Activated CD4-positive, alpha-beta T cell treated with anti-CD3 and anti-CD28 coated beads, Interleukin-10, Interleukin-2, amounts not matched to agents 100 ng/mL and 50 ng/mL, durations not matched to agents 16 hours and 8 hours (primary cell): Measurements from ENCODE around the gene MREG.
A peak's percentile ranks its signal among the peaks of the same experiment; 100 is the strongest.
"Not testable (repeated sequence)": the region's sequence is repeated elsewhere in the genome, so short reads cannot be mapped to it uniquely, and the experiment has no call there.

Experiments
- DNase-seq: peaks from one replicate; pipeline ENCODE4 v3.0.0-alpha.2; 2020

The MREG gene

GRCh38 chr2:215983581-215984351 is 29.6 kb downstream of the MREG start:
- no peak for DNase-seq

- DNase-seq = peak; percentile 93
Measured at GRCh38 chr2:215982465-215982875, 30.9 kb downstream of the MREG start.

- no peak for DNase-seq
Measured at GRCh38 chr2:215981115-215981514, 32.2 kb downstream of the MREG start.

GRCh38 chr2:215979620-215980019 is 33.7 kb downstream of the MREG start:
- DNase-seq = peak; percentile 83

- no peak for DNase-seq
Measured at GRCh38 chr2:215974700-215975429, 38.5 kb downstream of the MREG start.

- DNase-seq = peak; percentile 17
Measured at GRCh38 chr2:215973954-215974699, 39.2 kb downstream of the MREG start.

GRCh38 chr2:215973145-215973792 is 40.1 kb downstream of the MREG start:
- no peak for DNase-seq

GRCh38 chr2:215971671-215972070 is 41.7 kb downstream of the MREG start:
- DNase-seq = no peak

GRCh38 chr2:215970894-215971293 is 42.5 kb downstream of the MREG start:
- DNase-seq = peak; percentile 18

- DNase-seq = peak; percentile 57
Measured at GRCh38 chr2:215970425-215970824, 42.9 kb downstream of the MREG start.

GRCh38 chr2:215969131-215969841 is 44.1 kb downstream of the MREG start:
- no peak for DNase-seq

- DNase-seq = no peak
Measured at GRCh38 chr2:215968499-215968898, 44.9 kb downstream of the MREG start.

GRCh38 chr2:215967590-215968378 is 45.6 kb downstream of the MREG start:
- peak; percentile 56 for DNase-seq

- DNase-seq = no peak
Measured at GRCh38 chr2:215966951-215967350, 46.4 kb downstream of the MREG start.

GRCh38 chr2:215966274-215966673 is 47.1 kb downstream of the MREG start:
- no peak for DNase-seq

GRCh38 chr2:215965532-215966165 is 47.7 kb downstream of the MREG start:
- no peak for DNase-seq

- DNase-seq = no peak
Measured at GRCh38 chr2:215961981-215962380, 51.4 kb downstream of the MREG start.

- DNase-seq = no peak
Measured at GRCh38 chr2:215958257-215958656, 55.1 kb downstream of the MREG start.

- not testable (repeated sequence) for DNase-seq
Measured at GRCh38 chr2:215957354-215958122, 55.8 kb downstream of the MREG start.
